ENCODE results near the gene UBE2E1.
A peak's percentile ranks its signal among the peaks of the same experiment; 100 is the strongest.

UBE2E1 gene

DNA sequence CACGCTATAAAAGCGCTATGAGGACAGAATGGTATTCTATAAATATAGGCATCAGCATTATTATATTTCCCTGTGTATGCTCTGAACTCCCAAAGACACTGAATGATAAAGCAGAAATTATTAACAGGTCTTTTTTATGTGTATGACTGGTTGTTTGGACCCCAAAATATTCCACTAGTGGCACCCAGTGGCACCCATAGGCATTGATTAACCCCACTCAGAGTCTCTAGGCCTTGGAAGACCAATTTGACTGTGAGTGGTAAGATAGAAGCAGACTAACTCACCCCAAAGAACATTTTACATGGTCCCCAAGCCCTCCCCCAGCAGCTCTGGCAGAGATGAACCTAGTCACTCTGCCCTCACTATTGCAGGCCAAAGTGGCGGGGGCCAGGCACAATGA, 45.4 kb upstream of the UBE2E1 start:
- peak overlapping the region; percentile 74 for H2AFZ ChIP-seq (ENCODE audit: low read length)
- H3K9ac ChIP-seq (ENCODE audit: low read depth, low read length, poor library complexity, severe bottlenecking) = peak overlapping the region; percentile 71
- H3K79me2 ChIP-seq (ENCODE audit: insufficient read depth, low read length) = no peaks in the 10 kb centered on the region

GRCh38 chr3:23760871-23761373, 44.8 kb upstream of the UBE2E1 start:
- Histone ChIP-seq H3K9me2 (replicated peaks; ENCODE audit: low read depth, low read length) (no peaks in the 10 kb centered on the region), H3F3A (ENCODE audit: low read depth) (peaks cover 17% of the 10 kb centered on the region), H3K9ac (ENCODE audit: low read depth, low read length, poor library complexity, severe bottlenecking) (peak overlapping the region; percentile 71), H4K20me1 (ENCODE audit: insufficient read depth, low read length, poor library complexity, severe bottlenecking) (no peaks in the 10 kb centered on the region), H3K79me2 (ENCODE audit: insufficient read depth, low read length) (no peaks in the 10 kb centered on the region), H3K27me3 (ENCODE audit: insufficient read depth, low read length, poor library complexity, severe bottlenecking) (no peaks in the 10 kb centered on the region), H3K4me1 (ENCODE audit: insufficient read depth, low read length, poor library complexity, severe bottlenecking) (peaks cover 42% of the 10 kb centered on the region), H3K9me3 (ENCODE audit: insufficient read depth, low read depth, low read length) (no peaks in the 10 kb centered on the region), H3K4me2 (ENCODE audit: low read depth, low read length, poor library complexity, severe bottlenecking) (peak overlapping the region; percentile 81), H3K36me3 (ENCODE audit: insufficient read depth, low read length) (no peaks in the 10 kb centered on the region), H2AFZ (ENCODE audit: low read length) (peak overlapping the region; percentile 74), H3K4me3 (ENCODE audit: low read length, poor library complexity, severe bottlenecking) (peak overlapping the region; percentile 44)
- no peak for TF ChIP-seq EZH2phosphoT487 (IDR thresholded peaks at IDR 0.05; ENCODE audit: borderline replicate concordance)
- TF ChIP-seq, protein P1, sequence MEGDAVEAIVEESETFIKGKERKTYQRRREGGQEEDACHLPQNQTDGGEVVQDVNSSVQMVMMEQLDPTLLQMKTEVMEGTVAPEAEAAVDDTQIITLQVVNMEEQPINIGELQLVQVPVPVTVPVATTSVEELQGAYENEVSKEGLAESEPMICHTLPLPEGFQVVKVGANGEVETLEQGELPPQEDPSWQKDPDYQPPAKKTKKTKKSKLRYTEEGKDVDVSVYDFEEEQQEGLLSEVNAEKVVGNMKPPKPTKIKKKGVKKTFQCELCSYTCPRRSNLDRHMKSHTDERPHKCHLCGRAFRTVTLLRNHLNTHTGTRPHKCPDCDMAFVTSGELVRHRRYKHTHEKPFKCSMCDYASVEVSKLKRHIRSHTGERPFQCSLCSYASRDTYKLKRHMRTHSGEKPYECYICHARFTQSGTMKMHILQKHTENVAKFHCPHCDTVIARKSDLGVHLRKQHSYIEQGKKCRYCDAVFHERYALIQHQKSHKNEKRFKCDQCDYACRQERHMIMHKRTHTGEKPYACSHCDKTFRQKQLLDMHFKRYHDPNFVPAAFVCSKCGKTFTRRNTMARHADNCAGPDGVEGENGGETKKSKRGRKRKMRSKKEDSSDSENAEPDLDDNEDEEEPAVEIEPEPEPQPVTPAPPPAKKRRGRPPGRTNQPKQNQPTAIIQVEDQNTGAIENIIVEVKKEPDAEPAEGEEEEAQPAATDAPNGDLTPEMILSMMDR (conservative IDR thresholded peaks at IDR 0.05; ENCODE audit: low read length) = no peak

More for the DNA sequence above, 45.4 kb upstream of the UBE2E1 start:
- Histone ChIP-seq H3K4me1 (ENCODE audit: insufficient read depth, low read length, poor library complexity, severe bottlenecking) (peaks cover 42% of the 10 kb centered on the region), H3K9me2 (replicated peaks; ENCODE audit: low read depth, low read length) (no peaks in the 10 kb centered on the region), H4K20me1 (ENCODE audit: insufficient read depth, low read length, poor library complexity, severe bottlenecking) (no peaks in the 10 kb centered on the region), H3K4me2 (ENCODE audit: low read depth, low read length, poor library complexity, severe bottlenecking) (peak overlapping the region; percentile 81), H3K9me3 (ENCODE audit: insufficient read depth, low read depth, low read length) (no peaks in the 10 kb centered on the region), H3F3A (ENCODE audit: low read depth) (peaks cover 17% of the 10 kb centered on the region), H3K36me3 (ENCODE audit: insufficient read depth, low read length) (no peaks in the 10 kb centered on the region), H3K4me3 (ENCODE audit: low read length, poor library complexity, severe bottlenecking) (peak overlapping the region; percentile 44), H3K27me3 (ENCODE audit: insufficient read depth, low read length, poor library complexity, severe bottlenecking) (no peaks in the 10 kb centered on the region)
- TF ChIP-seq, protein P1 (conservative IDR thresholded peaks at IDR 0.05; ENCODE audit: low read length) = peak; percentile 63
- TF ChIP-seq EZH2phosphoT487 (IDR thresholded peaks at IDR 0.05; ENCODE audit: borderline replicate concordance) = no peak

DNA sequence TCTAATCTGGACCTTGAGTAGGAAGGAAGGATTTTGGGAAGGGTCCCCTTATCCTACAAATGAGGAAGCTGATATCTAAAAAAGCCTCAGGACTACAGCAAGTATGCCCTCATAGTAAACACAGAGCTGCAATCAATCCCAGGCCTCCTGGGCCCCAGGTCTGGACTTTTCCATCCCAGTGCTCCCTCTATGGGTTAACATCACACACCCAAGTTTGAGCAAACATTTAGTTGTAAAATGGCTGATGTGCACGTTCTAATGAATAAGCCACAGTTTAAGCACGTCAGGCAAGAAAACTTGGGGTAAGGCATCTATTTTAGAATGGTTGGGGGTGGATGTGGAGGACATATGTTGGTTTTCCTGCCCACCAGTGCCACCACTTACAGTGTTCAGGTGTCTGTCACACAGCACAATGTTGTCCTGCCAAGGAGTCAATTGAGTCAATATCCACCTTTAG, 44.3 kb upstream of the UBE2E1 start:
- Histone ChIP-seq H3K9me3 (ENCODE audit: insufficient read depth, low read depth, low read length) (no peaks in the 10 kb centered on the region), H3K9me2 (replicated peaks; ENCODE audit: low read depth, low read length) (no peaks in the 10 kb centered on the region), H3K36me3 (ENCODE audit: insufficient read depth, low read length) (no peaks in the 10 kb centered on the region), H4K20me1 (ENCODE audit: insufficient read depth, low read length, poor library complexity, severe bottlenecking) (no peaks in the 10 kb centered on the region), H3F3A (ENCODE audit: low read depth) (peaks cover 17% of the 10 kb centered on the region), H3K9ac (ENCODE audit: low read depth, low read length, poor library complexity, severe bottlenecking) (peak overlapping the region; percentile 71), H3K4me1 (ENCODE audit: insufficient read depth, low read length, poor library complexity, severe bottlenecking) (peaks cover 42% of the 10 kb centered on the region), H3K4me3 (ENCODE audit: low read length, poor library complexity, severe bottlenecking) (peak overlapping the region; percentile 44), H2AFZ (ENCODE audit: low read length) (peak overlapping the region; percentile 74), H3K79me2 (ENCODE audit: insufficient read depth, low read length) (no peaks in the 10 kb centered on the region), H3K4me2 (ENCODE audit: low read depth, low read length, poor library complexity, severe bottlenecking) (peak overlapping the region; percentile 81), H3K27me3 (ENCODE audit: insufficient read depth, low read length, poor library complexity, severe bottlenecking) (no peaks in the 10 kb centered on the region)
- TF ChIP-seq, protein P1 (conservative IDR thresholded peaks at IDR 0.05; ENCODE audit: low read length) = peak; percentile 60
- TF ChIP-seq EZH2phosphoT487 (IDR thresholded peaks at IDR 0.05; ENCODE audit: borderline replicate concordance) = no peak
